Frontal cortex (tissue), 4 donors: ENCODE results near the gene KSR2. TPM values are rescaled to one million over a fixed set of nuclear protein-coding genes. Genes with fewer than 3 reads are reported as not detected.
A peak's percentile ranks its signal among the peaks of the same experiment; 100 is the strongest.

Experiments
- DNase-seq, 2 donors: peaks; one replicate each; pipeline ENCODE4 v3.0.0; 2012; ENCODE audit warnings: low spot score in 2 of 2
- FAIRE-seq: peaks from 2 replicates; lab custom pipeline; 2012; peaks lifted over from hg19 to GRCh38; lab: Jason Lieb, UNC
- total RNA-seq: library from RNA; depleted of rRNA; stranded (reverse); fragments of >200 nt; gene quantifications from one replicate; pipeline ENCODE4 v1.2.3, GENCODE V29; 2014
- donor health status: control.
- donor health status: control.
- donor health status: control.

Gene KSR2
- total RNA-seq, 1 donor from 2014 or later: 0.82 TPM

- no peak for DNase-seq
These were observed 514.8 kb downstream of the KSR2 start for GRCh38 chr12:117453961-117454360.

GRCh38 chr12:117452112-117452511 lies 516.7 kb downstream of the KSR2 start:
- no peak for DNase-seq
- FAIRE-seq: no peak

More at GRCh38 chr12:117453961-117454360, 514.8 kb downstream of the KSR2 start:
- FAIRE-seq: no peak

- FAIRE-seq: no peak
- no peak for DNase-seq
These were observed 518.6 kb downstream of the KSR2 start for GRCh38 chr12:117450209-117450608.

DNA sequence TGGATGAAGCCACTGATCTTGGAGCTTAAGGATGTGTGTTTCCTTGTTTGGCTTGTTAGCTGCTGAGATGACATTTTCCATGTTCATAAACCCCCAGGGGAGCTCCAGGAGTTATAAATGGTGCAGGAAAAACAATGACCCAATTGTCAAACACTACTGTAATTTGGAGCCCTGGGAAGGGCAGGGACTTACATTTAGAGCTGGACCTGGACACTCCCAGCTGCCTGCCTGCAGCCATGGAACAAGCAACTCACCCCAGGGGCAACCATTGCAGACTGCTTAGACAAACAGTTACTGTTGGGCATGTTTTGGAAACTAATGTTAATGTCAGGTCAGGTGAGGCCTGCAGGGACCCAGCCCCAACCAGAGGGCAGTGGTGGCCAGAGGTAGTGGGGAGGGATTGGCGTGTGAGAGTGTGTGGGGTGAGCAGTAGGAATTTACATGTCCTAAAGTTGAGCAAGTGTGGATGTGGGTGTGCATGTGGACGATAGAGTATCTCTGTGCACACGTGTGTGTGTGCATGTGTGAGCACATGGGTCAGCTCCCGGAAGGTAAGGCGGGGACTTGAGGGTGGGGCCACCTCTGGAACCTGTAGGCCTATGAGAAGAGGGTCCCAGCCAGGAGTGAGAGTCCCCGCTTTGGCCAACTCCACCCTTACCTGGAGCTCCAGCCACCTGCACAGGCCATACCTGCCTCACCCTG lies 521.0 kb downstream of the KSR2 start:
- FAIRE-seq: no peak
- DNase-seq: no peak

GRCh38 chr12:117444781-117445180 lies 524.0 kb downstream of the KSR2 start:
- FAIRE-seq (no peak), DNase-seq (no peak)

DNA sequence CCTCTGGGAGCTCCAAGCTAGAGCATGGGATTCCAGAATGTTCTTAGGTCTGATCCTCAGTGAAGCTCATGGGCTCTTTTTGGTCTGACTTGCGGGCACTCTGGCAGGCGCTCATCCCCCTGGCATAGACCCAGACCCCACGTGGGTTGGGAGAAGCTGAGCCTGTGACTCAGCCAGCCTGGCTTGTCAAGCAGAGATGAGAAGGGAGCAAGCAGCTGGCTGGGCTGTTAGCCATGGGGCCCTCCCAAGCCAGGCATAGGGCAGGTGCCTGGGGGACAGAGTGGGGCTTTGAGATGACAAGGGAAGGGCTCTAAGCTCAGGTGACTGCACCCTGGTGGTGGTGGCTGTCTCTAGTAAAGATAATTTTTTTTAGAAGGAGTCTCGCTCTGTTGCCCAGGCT lies 527.0 kb downstream of the KSR2 start:
- no peak for FAIRE-seq

DNA sequence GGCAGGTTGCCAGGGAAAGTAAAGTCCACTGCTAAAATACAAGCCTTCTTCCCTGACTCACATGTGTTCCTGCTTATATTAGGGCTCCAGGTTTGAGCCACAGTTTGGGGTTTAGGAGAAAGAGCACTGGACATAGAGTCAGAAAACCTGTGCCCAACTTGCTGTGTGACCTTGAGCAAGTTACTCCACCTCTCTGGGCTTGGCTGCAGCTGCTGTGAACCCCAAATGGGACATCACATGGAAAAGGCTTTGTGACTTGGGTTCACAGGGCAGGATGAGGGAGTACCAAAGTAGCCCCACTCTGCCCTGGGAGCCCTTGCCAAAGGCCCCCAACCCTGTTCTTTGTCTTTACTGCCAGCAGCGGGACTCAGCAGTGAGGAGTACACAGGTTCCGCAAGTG lies 528.4 kb downstream of the KSR2 start:
- FAIRE-seq: no peak
- DNase-seq: no peak

More for the DNA sequence above, 527.0 kb downstream of the KSR2 start:
- DNase-seq: peak in 1 of 2 donors; percentile 54

- no peak for FAIRE-seq
- no peak for DNase-seq
These were observed 529.2 kb downstream of the KSR2 start for GRCh38 chr12:117439531-117440001.

DNA sequence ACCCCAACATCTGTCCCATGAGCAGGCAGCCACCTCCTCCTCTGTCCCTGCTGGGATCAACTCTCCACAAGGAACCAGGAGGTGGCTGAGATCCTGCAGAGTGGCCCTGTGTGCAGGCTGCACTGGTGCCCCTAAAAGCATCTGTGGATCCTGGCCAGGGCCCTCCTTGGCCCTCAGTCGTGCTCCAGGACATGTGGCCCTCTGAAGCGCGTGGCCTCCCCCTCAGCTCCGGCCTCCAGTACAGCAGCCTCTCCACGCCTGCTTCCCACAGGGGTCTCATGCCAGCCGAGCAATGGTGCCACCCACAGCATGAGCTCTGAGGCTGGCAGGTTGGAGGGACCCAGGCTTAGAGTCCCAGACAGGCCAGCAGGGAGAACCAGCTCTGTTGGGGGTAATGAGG lies 530.0 kb downstream of the KSR2 start:
- FAIRE-seq (no peak), DNase-seq (no peak)

GRCh38 chr12:117437516-117438255 lies 531.1 kb downstream of the KSR2 start:
- no peak for FAIRE-seq

DNA sequence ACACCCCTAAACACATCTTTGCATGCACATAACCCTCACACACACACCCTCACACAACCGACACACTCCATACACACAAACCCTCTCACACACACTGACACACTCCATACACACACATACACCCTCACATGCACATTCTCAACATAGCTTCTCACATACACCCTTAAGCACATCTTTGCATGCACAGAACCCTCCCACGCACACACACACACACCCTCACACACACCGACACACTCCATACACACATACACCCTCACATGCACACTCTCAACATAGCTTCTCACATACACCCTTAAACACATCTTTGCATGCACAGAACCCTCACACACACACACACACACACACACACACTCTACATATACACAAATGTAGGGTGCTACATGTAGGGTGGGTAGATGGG lies 534.9 kb downstream of the KSR2 start:
- DNase-seq: no peak

More at GRCh38 chr12:117437516-117438255, 531.1 kb downstream of the KSR2 start:
- DNase-seq: peak in 1 of 2 donors; percentile 28

DNA sequence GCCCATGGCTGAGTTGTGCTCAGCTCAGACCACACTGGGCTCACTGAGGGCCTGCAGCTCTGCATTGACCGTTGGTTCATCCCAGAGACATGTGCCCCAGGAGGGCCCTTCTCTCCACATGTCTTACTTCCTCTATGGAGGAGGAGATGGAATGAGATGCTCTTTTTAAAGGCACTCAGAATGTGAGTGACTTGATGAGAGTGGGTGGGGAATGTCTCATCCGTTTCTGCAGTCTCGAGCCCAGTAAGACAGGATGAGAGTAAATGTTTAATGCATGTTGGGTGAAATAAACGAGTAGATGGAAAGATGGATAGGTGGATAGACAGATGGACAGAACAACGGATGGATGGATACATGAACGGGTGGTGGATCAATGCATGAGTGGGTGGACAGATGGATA lies 538.5 kb downstream of the KSR2 start:
- DNase-seq (no peak), FAIRE-seq (no peak)

More for the DNA sequence above, 534.9 kb downstream of the KSR2 start:
- no peak for FAIRE-seq

DNA sequence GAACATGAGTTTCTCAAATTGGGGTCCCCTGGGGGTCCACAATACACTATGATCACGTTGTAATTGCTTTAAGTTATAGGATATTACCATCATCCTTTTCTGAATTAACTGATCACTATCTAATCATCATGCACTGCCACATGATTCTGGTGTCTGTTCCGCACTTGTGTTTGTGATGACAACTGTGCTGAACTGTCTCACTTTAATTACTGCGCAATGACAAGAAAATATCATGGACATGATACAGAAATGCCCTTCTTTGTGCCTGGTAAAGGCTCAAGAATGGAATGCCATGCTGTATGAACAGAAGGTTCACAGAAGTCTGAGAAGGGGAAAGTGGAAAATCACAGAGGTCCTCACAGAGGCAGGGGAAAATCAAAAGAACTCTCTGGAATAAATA lies 541.6 kb downstream of the KSR2 start:
- FAIRE-seq (no peak), DNase-seq (no peak)

GRCh38 chr12:117421987-117422386 lies 546.8 kb downstream of the KSR2 start:
- FAIRE-seq (no peak), DNase-seq (no peak)

GRCh38 chr12:117421068-117421752 lies 547.6 kb downstream of the KSR2 start:
- FAIRE-seq: no peak
- DNase-seq: no peak

GRCh38 chr12:117417004-117417403 lies 551.8 kb downstream of the KSR2 start:
- FAIRE-seq (no peak), DNase-seq (no peak)

- no peak for FAIRE-seq
- no peak for DNase-seq
These were observed 556.2 kb downstream of the KSR2 start for GRCh38 chr12:117412465-117413188.

DNA sequence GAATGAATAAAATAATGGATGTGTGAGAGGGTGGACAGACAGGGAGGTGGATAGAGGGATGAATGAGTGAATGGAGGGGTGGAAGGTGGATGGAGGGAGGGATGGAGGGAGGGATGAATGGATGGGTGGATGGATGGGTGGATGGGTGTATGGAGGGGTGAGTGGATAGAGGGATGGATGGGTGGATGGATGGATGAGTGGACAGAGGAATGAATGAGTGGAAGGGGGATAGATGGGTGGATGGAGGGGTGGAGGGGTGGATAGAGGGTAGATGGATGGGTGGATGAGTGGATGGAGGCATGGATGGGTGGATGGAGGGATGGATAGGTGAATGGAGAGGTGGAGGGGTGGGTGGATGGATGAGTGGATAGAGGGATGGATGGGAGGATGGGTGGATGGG lies 559.5 kb downstream of the KSR2 start:
- DNase-seq (no peak), FAIRE-seq (no peak)

GRCh38 chr12:117408161-117408791 lies 560.5 kb downstream of the KSR2 start:
- no peak for FAIRE-seq
- DNase-seq: peak in 1 of 2 donors; percentile 39
